GM08714 (cell line): ENCODE results near the gene OSBPL5.

Experiments
- H3K4me3 ChIP-seq: fragments of 200-500 bp; sonication (Bioruptor generic); 2 replicates; pipeline ENCODE4 v1.5.1; 2014; ENCODE audit warnings: mild to moderate bottlenecking, low read length, inconsistent platforms
- ZNF274 ChIP-seq: IDR thresholded peaks from 2 replicates; pipeline ENCODE4 v1.6.1; 2012; ENCODE audit warnings: mild to moderate bottlenecking, low read depth, low read length

The OSBPL5 gene

DNA sequence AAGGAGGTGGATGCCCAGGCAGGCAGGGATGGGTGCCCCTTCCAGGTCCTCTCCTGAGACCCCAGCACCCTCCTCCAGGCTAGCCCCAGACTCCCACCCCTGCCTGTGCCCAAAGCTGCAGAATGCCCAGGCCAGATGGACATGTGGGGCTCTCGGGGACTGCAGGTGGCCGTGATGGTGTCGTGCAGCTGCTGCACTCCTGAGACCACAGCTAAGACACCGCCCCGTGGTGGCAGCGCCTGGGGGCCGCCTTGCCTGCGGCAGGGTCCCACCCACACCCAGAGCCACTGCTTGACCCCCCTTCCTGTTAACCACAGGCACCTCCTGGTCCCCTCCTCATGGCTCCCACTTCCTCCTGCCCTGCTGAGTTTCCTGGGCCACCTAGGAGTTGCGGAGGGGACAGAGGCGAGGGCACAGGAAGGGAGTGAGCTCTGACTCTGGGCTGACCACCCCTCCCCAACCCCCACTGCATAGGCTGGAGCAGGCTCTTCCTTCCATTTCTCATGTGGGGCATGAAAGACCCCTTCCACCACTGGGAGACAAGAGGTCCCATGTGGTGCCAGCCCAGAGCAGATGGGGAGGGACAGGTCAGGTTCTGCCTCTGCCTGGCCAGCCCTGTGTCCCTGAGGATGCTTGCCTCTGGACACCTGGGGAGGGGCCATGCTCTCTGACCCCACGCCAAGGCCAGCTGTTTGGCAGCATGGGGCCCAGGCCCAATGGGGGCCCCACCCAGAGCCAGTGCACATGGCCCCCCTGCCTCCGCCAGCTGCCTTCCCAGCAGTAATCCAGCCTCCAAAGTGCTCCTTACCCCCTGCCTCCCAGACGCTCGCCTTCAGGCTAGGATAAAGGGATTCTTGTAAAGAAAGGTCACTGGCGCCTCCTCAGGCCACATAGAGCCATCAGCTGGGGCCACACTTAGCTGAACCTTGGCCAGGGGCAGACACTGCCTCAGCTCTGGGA is 29.3 kb downstream of the OSBPL5 start:
- TF ChIP-seq ZNF274: no peak
- H3K4me3 ChIP-seq: no peak overlapping the region

DNA sequence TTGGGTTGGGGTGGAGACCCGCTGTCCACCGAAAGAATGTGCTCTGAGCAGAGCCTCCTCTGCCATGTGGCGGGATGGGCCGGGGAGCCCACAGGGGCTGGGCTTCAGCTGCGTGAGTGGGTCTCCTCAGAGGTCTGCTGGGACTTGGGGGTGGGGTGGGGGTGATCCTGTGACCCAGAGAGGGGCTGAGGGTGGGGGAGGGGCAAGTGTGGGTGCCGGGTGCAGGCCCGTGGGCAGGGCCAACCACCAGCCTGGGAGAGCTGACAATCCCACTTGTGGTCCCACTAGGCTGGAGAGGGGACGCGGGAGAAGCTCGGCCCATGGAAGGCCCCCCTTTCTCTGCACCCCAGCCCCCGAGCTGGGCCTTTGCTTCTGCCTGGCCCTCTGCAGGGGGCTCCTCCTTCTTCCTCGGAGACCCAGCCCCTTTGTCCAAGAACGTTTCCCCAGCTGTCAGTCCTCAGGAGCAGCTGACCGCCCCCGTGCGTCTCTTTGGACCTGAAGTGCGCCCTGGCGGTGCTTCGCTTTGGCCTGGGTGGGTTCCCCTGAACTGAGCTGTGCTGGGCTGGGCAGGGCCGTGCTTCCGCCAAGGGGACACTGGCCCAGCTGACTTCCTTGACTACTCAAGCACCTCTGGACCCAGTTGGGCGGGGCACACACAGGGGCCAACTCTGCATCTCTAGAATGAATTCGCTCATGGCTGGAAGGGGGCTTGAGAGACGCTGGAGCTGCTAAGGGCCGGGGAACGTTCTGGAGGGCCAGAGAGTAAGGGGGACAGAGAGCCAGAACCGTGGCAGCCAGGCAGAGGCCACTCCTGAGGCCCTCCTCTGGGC is 30.2 kb downstream of the OSBPL5 start:
- TF ChIP-seq ZNF274: no peak
- no peak overlapping the region for H3K4me3 ChIP-seq

DNA sequence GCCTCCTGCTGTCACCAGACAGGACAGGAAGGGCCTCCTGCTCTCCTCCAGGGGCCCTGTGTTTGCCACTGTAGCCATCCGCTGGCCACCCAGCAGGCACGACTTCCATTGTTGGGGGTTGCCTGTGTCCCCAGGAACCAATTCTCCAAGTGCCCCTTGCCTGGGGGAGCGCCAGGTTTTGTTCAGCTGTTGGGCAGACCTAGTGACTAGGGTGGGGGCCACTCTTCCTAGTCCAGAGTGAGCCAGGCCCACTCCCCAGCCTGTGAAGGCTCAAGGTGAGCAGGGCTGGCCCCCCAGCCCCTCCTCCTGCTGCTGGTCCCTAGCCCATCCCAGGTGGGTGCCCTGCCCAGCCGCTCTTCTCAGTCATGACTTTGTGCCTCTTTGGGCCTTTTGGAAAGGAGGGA is 30.9 kb downstream of the OSBPL5 start:
- TF ChIP-seq ZNF274: no peak
- H3K4me3 ChIP-seq: no peak overlapping the region

DNA sequence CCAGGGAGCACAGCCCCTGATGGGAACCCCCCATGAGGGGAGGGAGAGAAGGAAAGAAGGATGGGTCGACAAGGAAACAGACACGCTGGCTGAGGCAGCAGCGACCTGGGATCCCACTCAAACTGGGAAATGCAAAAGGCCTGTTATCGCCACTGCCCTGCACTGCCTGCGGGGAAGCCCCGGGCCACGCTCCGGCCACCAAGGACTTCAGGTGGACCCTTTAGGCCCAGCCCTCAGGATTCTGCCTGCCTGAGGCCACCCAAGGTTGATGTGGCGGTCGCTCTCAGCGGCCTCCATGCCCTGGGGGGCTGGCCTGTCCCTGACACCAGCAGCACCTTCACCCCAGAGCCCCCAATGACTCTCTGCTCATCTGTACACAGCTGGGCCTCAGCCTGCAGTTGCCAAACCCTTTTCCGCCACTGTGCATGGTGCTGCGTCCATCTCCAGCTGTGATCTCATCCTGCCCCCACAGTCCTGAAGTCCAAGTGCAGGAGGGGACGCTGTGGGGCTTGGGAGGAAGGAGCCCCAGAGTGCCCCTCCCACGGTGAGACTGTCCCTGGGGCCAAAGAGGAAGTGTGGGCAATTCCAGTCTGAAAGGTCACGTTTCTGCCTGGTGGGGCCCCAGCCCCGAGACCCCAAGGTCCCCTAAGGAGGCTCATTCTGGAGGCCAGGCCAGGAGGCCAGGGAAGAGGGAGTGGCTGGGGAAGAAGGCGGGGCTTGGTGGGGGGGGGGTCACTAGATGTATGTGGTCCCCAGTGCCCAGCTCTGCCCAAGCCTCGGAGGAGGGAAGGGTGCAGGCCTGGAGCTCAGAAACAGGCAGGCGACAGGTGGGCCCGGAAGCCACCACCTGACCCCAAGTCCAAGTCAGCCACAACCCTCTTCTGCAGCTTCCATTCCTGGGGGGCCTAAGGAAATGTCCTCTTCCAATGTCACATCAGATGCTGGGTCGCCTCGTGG is 31.6 kb downstream of the OSBPL5 start:
- no peak for TF ChIP-seq ZNF274

DNA sequence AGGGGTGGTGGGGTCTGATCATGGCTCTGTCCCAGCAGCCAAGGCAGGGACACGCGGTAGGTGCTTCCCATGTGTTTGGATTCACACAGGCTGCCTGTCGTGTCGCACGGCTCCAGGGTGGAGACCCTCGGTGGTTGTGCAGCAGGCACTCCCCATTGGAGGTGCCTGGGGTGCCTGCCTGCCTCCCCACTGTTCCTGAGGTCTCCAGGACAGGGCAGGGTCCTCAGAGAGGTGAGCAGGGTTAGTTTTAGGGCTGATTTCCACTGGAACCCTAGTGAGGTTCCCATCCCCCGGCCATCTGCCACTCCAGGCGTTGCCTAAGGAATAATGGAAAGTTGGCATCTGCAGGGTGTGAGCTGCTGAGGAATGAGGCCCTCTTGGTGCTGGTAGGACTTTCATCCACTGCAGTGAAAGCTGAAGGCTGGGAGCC is 32.3 kb downstream of the OSBPL5 start:
- no peak for TF ChIP-seq ZNF274
- no peak overlapping the region for H3K4me3 ChIP-seq

More for the DNA sequence above, 31.6 kb downstream of the OSBPL5 start:
- no peak overlapping the region for H3K4me3 ChIP-seq

DNA sequence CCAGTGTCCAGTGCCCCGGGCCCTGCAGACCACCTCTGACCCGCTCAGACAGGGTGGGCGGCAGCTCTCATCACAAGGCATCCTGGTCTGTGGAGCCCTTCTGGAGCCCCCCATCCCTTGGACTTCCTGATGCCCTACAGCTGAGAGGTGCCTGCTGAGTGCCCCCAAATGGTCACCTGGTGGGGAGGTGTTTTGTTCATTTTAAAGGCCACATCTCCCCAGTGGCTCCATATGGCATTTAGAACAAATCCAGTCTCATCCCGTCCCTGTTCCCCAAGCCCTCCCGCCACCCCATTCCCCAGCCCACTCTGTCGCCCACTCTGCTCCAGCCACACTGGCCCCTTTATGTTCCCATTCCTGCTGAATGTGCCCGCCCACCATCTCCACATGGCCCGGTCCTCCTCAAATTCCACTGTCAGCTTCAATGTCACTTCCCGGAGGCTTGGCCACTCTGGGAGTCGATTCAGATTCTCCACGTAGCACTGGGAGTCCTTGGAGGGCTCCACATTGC is 32.8 kb downstream of the OSBPL5 start:
- no peak overlapping the region for H3K4me3 ChIP-seq
- TF ChIP-seq ZNF274: no peak

DNA sequence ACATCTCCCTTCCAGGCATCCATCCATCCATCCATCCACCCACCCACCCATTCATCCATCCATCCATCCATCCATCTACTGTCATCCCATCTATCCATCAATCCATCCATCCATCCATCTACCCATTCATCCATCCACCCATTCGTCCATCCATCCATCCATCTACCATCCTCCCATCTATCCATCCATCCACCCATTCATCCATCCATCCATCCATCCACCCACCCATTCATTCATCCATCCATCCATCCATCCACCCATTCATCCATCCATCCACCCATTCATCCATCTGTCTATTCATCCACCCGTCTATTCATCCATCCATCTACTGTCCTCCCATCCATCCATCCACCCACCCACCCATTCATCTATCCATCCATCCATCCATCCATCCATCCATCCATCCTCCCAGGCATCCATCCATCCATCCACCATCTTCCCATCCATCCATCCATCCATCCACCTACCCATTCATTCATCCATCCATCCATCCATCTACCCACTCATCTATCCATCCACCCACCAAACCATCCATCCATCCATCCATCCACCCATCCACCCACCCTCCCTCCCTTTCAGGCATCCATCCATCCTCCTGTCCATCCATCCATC is 33.7 kb downstream of the OSBPL5 start:
- H3K4me3 ChIP-seq: no peak overlapping the region
- TF ChIP-seq ZNF274: no peak

DNA sequence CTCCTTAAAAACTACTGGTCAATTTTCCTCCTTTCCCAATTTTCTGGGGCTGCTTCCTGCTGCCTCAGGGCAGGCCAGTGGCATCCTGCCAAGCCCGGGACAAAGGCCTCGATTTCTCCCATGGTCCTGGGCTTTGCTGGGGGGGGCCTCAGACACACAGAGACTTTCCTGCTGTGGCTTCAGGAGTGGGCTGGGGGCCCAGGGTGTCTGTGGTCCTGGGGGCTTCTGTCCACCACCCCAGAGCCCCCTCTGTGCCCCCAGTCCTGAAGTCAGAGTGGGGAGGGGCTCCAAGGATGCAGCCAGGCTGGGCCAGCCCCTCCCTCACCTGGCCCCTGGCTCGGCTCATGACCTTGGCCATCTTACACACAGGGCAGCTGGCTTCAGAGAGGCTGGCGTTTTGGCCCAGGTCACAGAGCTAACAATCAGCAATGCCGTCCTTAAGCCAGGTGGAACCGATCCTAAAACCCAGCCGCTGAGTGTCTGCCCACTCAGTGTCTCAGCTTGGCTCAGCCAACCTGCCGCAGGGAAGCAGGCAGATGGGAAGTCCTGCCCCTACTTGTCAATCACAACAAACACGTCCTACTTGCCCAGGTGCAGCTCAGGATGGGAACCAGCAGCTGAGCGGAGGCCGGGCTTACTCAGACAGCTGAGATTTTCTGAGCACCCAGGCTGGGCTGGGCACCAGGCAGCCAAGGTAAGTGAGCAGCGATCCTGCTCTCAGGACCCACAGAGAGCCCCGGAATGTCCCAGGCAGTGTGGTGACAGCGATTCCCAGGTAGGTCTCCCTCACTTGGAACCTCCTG is 34.6 kb downstream of the OSBPL5 start:
- TF ChIP-seq ZNF274: no peak

DNA sequence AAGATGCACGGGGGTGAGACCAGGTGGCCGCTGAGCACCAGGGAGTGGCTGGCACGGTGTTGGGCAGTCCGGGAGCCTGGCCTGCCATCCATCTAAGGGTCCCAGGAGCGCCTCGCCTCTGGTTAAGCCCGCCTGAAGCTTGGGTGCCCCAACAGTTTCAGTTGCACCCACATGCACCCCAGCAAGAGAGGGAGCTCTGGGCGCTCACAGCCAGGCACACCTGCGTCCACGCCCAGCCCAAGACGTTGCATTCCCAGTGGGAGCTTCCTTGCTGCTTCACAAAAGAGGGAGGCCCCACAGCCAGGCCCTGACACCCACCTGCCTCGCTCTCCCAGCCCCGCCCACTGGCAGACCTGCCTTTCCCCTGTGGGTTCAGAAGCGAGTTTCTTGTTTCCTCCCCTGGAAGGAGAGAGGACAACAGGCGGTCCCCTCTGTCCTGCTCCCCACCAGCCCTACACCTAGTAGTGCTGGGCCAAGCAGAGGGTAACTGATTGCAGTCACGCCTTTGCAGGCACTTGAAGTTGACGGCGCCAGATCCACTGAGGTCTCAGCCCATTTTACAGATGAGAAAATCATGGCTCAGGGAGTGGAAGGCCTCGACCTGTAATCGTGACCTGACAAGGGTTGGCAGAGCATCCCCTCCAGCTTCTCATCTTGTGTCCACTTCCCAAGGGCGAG is 35.4 kb downstream of the OSBPL5 start:
- no peak for TF ChIP-seq ZNF274

More for the DNA sequence above, 34.6 kb downstream of the OSBPL5 start:
- H3K4me3 ChIP-seq: no peak overlapping the region

DNA sequence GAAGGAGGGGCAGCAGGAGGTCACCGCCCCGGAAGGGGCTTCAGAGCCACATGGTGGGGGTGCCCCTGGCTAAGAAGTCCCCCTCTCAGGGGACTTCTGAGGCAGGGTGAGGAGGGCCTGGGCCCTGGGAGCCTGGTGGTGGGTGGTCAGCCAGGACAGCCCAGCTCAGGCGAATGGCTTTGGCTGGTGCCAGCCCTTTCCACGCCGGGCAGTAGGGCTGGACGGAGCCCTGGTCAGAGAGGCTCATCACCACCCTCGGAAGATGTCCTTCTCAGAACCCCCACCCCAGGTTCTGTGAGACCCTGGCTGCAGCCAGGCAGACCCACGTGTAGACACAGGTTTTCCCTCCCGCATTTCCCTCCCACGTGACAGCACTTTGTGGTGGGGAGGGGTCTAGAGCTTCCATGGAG is 35.9 kb downstream of the OSBPL5 start:
- no peak overlapping the region for H3K4me3 ChIP-seq
- TF ChIP-seq ZNF274: no peak

More for the DNA sequence above, 35.4 kb downstream of the OSBPL5 start:
- H3K4me3 ChIP-seq: no peak overlapping the region

DNA sequence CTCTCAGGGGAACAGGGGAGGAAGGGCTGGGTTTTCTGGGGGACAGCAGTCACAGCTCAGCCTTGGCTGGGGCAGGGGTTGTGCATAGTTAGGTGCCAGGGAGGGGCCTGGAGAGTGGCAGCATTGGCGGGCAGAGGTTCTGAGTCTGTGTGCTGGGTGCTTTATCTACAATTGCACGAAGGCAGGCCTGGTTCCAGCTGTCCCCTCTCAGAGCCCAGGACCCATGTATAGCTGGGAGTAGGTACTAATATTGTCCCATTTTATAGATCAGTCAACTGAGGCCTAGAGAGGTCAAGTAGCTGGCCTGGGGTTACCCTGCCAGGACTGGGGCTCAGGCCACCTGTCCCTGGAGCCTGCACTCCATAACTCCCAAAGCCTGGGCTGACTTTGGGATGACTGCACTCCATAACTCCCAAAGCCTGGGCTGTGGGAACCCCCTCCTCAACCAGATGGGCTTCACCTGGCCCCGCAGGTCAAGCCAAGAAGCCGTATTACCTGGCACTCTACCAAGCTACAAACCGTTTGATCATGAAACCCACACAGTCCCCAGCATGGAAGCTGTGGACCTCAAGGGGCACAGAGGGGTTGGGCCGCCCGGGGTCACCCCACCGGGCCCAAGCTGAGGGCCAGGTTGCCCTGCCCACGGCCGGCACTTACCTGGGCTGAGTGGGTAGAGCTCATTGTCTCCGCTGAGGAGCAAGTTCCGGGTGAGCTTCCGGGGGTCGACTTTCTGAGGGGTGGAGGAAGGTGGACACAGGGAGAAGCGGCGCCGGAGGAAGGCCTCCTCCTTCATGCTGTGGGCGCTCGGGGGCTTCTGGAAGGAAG is 36.5 kb downstream of the OSBPL5 start:
- TF ChIP-seq ZNF274: no peak
- no peak overlapping the region for H3K4me3 ChIP-seq
